Measurements from ENCODE around the gene WNK2. TPM values are rescaled to one million over a fixed set of nuclear protein-coding genes. Genes with fewer than 3 reads are reported as not detected.

The WNK2 gene
- total RNA-seq, 3 donors from 2014 or later, result 2.7 to 3.3 (median 3.0) TPM

DNA sequence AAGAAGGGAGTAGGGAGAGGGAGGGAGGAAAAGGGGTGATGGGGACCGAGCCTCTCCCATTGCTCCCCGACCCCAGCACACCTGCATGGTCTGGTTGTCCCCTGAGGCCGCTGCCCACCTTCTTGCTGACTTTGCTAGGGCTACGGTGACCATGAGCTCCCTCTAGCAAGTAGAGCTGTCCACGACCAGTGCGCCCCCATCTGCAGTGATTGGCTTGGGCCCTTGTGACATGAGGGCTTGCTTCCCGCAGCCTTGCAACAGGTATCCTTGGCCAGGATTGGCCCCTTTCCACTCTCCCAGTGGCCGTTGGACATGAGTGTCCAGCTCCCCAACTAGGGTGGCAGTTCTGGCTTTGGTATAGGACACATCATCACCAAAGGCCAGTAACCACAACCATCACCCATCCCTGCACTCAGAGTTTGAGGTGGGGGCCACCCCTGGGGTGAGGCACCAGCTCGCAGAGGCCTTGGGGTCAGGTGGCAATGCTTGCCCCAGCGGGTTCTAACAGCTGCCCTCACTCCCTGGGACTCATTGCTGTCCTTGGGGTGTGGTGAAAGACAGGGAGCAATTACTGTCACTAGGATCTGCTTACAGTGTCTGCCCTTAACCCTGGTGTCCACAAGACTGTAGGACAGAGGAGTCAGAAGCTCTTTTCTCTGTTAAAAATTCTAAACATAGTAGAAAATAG is 32.7 kb upstream of the WNK2 start:
- H3K36me3 Mint-ChIP-seq (ENCODE audit: insufficient read depth), result peaks cover 2% of the 10 kb centered on the region
- DNase-seq (no peak), ATAC-seq (no peak)
- H3K4me1 Mint-ChIP-seq (ENCODE audit: low read depth), result peaks cover 38% of the 10 kb centered on the region
- no peak overlapping the region for H3K4me3 Mint-ChIP-seq
- no peaks in the 10 kb centered on the region for H3K27me3 Mint-ChIP-seq (ENCODE audit: low read depth)
- peaks cover 8% of the 10 kb centered on the region for H3K9me3 Mint-ChIP-seq

DNA sequence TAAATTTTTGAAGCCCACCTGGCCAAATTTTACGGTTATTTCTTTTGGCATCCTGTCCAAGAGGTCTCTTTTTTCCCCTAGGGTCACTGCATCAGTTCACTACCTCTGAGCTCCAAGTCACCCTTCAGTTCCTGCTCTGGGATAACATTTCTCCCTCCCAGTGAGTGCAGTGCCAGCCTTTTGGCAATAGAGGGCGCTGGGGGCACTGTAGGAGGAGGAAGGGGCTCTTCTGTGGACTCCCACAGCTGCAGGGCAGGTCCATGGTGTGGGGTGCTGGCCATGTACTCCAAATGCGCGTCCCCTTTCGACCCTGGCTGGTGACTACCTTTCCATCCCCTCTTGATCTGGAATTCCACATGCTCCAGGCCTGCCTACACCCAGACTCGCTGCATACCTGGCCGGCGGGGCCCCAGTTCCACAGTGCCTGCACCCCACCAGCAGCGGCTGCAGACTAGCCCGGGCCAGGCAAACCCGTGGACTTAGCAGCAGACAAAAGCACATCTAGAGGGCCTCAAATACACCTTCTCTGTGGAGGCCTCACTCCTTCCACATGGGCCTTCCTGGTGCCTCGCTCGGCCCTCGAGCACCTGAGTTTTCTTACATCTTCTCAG is 29.5 kb upstream of the WNK2 start:
- Mint-ChIP-seq H3K36me3 (ENCODE audit: insufficient read depth) (no peaks in the 10 kb centered on the region), H3K27me3 (ENCODE audit: low read depth) (no peaks in the 10 kb centered on the region), H3K4me3 (no peak overlapping the region), H3K4me1 (ENCODE audit: low read depth) (peaks cover 22% of the 10 kb centered on the region), H3K9me3 (no peaks in the 10 kb centered on the region)
- ATAC-seq (no peak), DNase-seq (no peak)

GRCh38 chr9:93155716-93156474 is 28.0 kb upstream of the WNK2 start:
- Mint-ChIP-seq H3K27me3 (ENCODE audit: low read depth) (no peaks in the 10 kb centered on the region), H3K4me3 (no peak overlapping the region)
- peak in 1 of 2 donors; percentile 4 for ATAC-seq

DNA sequence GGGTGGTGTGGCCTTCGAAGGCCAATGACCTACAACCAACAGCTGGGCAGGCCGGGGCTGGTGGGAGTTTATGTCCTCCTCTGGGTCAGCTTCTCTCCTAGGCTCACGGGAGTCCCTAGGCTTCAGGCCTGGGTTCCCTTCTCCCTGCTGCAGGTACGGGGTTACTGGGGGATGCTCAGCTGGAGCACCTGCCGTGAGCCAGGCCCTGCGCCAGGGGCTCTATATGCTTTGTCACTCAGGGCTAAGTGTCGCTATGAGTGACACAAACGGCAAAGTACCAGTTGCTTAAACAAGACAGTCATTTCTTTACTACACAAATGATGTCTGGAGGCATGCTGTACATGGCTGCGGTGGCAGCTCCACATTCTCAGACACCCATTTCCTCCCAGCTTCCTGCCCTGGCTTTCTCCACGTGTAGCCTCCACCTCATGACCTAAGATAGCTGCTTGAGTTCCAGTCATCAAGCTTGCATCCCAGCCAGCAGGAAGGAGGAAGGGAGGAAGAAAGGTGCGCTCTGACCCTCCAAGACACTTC is 27.4 kb upstream of the WNK2 start:
- ATAC-seq (peak; percentile 82 to 83), DNase-seq (no peak)
- no peak overlapping the region for H3K4me3 Mint-ChIP-seq
- no peaks in the 10 kb centered on the region for H3K27me3 Mint-ChIP-seq (ENCODE audit: low read depth)
- no peaks in the 10 kb centered on the region for H3K9me3 Mint-ChIP-seq
- peaks cover 18% of the 10 kb centered on the region for H3K4me1 Mint-ChIP-seq (ENCODE audit: low read depth)
- no peaks in the 10 kb centered on the region for H3K36me3 Mint-ChIP-seq (ENCODE audit: insufficient read depth)

More at GRCh38 chr9:93155716-93156474, 28.0 kb upstream of the WNK2 start:
- Mint-ChIP-seq H3K36me3 (ENCODE audit: insufficient read depth) (no peaks in the 10 kb centered on the region), H3K9me3 (no peaks in the 10 kb centered on the region), H3K4me1 (ENCODE audit: low read depth) (peaks cover 18% of the 10 kb centered on the region)
- DNase-seq, result no peak

- Mint-ChIP-seq H3K27me3 (ENCODE audit: low read depth) (no peaks in the 10 kb centered on the region), H3K4me1 (ENCODE audit: low read depth) (peaks cover 16% of the 10 kb centered on the region), H3K9me3 (no peaks in the 10 kb centered on the region), H3K36me3 (ENCODE audit: insufficient read depth) (no peaks in the 10 kb centered on the region), H3K4me3 (no peak overlapping the region)
- DNase-seq, result peak; percentile 67
- ATAC-seq, result peak; percentile 71 to 81
Observed at GRCh38 chr9:93159601-93160471, 24.1 kb upstream of the WNK2 start.

GRCh38 chr9:93161786-93162562 is 22.0 kb upstream of the WNK2 start:
- H3K27me3 Mint-ChIP-seq (ENCODE audit: low read depth), result no peaks in the 10 kb centered on the region
- H3K9me3 Mint-ChIP-seq, result no peaks in the 10 kb centered on the region
- no peaks in the 10 kb centered on the region for H3K36me3 Mint-ChIP-seq (ENCODE audit: insufficient read depth)
- H3K4me1 Mint-ChIP-seq (ENCODE audit: low read depth), result peaks cover 4% of the 10 kb centered on the region
- H3K4me3 Mint-ChIP-seq, result no peak overlapping the region
- DNase-seq (no peak), ATAC-seq (no peak)

- H3K9me3 Mint-ChIP-seq, result no peaks in the 10 kb centered on the region
- no peaks in the 10 kb centered on the region for H3K36me3 Mint-ChIP-seq (ENCODE audit: insufficient read depth)
- DNase-seq (no peak), ATAC-seq (no peak)
- peaks cover 4% of the 10 kb centered on the region for H3K4me1 Mint-ChIP-seq (ENCODE audit: low read depth)
- H3K4me3 Mint-ChIP-seq, result no peak overlapping the region
- no peaks in the 10 kb centered on the region for H3K27me3 Mint-ChIP-seq (ENCODE audit: low read depth)
Observed at GRCh38 chr9:93164085-93164484, 19.9 kb upstream of the WNK2 start.

DNA sequence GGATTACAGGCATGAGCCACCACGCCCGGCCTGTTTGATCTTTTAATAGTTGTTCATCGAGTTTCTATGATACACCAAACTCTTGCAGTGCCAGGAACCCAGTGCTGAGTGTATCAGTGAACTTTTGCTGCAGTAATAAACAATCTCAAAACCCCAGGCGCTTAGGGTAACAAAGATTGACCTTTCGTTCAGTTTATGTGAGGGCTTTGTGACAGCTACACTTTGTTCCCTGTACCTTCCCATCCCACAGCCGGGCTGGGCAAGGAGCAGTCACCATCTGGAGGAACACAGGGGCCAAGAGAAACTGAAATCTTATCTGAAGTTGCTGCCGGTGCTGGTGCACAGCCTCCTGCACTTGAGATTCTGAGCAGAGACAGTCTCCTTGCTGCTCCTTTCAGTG is 17.2 kb upstream of the WNK2 start:
- no peak overlapping the region for H3K4me3 Mint-ChIP-seq
- peaks cover 2% of the 10 kb centered on the region for H3K4me1 Mint-ChIP-seq (ENCODE audit: low read depth)
- no peaks in the 10 kb centered on the region for H3K9me3 Mint-ChIP-seq
- DNase-seq, result no peak
- H3K36me3 Mint-ChIP-seq (ENCODE audit: insufficient read depth), result no peaks in the 10 kb centered on the region
- no peaks in the 10 kb centered on the region for H3K27me3 Mint-ChIP-seq (ENCODE audit: low read depth)
- no peak for ATAC-seq

DNA sequence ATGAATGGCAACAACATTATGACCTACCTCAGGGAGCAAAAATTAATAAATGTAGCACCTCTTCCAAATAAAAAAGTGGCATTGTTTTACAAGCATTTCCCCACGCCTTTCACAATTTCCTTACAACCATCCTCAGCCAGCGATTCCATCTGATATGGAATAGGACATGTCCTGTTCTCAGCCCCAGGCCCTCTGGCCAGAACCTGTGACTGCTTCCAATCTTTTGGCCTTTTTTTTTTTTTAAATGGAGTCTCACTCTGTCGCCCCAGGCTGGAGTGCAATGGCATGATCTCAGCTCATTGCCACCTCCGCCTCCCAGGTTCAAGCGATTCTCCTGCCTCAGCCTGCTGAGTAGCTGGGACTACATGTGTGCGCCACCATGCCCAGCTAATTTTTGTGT is 16.8 kb upstream of the WNK2 start:
- DNase-seq (no peak), ATAC-seq (no peak)
- Mint-ChIP-seq H3K36me3 (ENCODE audit: insufficient read depth) (no peaks in the 10 kb centered on the region), H3K4me3 (no peak overlapping the region), H3K4me1 (ENCODE audit: low read depth) (peaks cover 2% of the 10 kb centered on the region), H3K27me3 (ENCODE audit: low read depth) (no peaks in the 10 kb centered on the region), H3K9me3 (no peaks in the 10 kb centered on the region)

GRCh38 chr9:93167838-93168237 is 16.1 kb upstream of the WNK2 start:
- H3K27me3 Mint-ChIP-seq (ENCODE audit: low read depth), result no peaks in the 10 kb centered on the region
- H3K4me3 Mint-ChIP-seq, result no peak overlapping the region
- H3K36me3 Mint-ChIP-seq (ENCODE audit: insufficient read depth), result no peaks in the 10 kb centered on the region
- peaks cover 2% of the 10 kb centered on the region for H3K4me1 Mint-ChIP-seq (ENCODE audit: low read depth)
- no peaks in the 10 kb centered on the region for H3K9me3 Mint-ChIP-seq
- DNase-seq (no peak), ATAC-seq (no peak)

DNA sequence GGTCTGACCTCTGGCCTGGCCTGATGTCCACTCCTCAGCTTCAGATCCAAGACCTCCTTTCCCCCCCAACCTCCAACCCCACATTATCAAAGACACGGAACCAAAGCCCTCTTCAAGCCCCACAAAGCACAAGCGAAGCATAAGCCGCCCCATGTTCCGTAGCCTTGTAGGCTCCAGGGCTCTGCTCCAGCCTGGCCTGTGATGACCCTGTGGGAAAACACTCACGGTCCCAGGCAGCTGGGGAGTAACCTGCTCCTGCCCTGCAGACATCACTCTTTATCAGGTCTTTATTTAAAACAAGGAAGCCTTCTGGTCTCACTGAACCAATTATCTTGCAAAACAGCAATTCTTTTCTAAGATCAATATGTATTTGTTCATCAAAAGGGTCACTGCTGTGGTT is 15.4 kb upstream of the WNK2 start:
- H3K4me1 Mint-ChIP-seq (ENCODE audit: low read depth), result peaks cover 2% of the 10 kb centered on the region
- H3K27me3 Mint-ChIP-seq (ENCODE audit: low read depth), result no peaks in the 10 kb centered on the region
- ATAC-seq (no peak), DNase-seq (no peak)
- no peaks in the 10 kb centered on the region for H3K36me3 Mint-ChIP-seq (ENCODE audit: insufficient read depth)
- no peaks in the 10 kb centered on the region for H3K9me3 Mint-ChIP-seq
- H3K4me3 Mint-ChIP-seq, result no peak overlapping the region

- DNase-seq (no peak), ATAC-seq (no peak)
- H3K9me3 Mint-ChIP-seq, result no peaks in the 10 kb centered on the region
- H3K4me1 Mint-ChIP-seq (ENCODE audit: low read depth), result peaks cover 6% of the 10 kb centered on the region
- no peaks in the 10 kb centered on the region for H3K27me3 Mint-ChIP-seq (ENCODE audit: low read depth)
- H3K36me3 Mint-ChIP-seq (ENCODE audit: insufficient read depth), result no peaks in the 10 kb centered on the region
- H3K4me3 Mint-ChIP-seq, result no peak overlapping the region
Observed at GRCh38 chr9:93169444-93169843, 14.5 kb upstream of the WNK2 start.

- Mint-ChIP-seq H3K4me3 (no peak overlapping the region), H3K4me1 (ENCODE audit: low read depth) (peaks cover 6% of the 10 kb centered on the region), H3K27me3 (ENCODE audit: low read depth) (no peaks in the 10 kb centered on the region), H3K9me3 (no peaks in the 10 kb centered on the region), H3K36me3 (ENCODE audit: insufficient read depth) (no peaks in the 10 kb centered on the region)
- ATAC-seq, result no peak
- DNase-seq, result no peak
Observed at GRCh38 chr9:93170571-93170970, 13.4 kb upstream of the WNK2 start.

Data from activated T-cell treated with anti-CD3 and anti-CD28 coated beads, Interleukin-2, amount 50 U/mL, for 4 hours (primary cell).